ENCODE measurements around the gene HEXIM1.

DNA sequence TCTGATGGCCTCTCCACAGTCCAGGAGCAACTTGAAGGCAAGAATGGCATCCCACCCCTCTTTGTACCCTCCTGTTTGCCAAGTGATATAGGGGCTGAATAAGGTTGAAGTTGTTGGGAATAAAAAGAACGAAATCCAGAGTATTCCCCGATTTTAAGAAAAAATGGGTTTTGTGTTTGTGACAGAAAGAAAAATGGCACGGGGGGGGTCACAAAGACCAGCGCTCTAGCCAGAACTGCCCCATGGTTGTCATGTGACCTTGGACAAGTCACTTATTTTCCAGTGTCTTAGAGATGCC is 1.7 kb upstream of the HEXIM1 start:
- TF ChIP-seq POLR2A (IDR thresholded peaks at IDR 0.05) (no peak), EP300 (IDR thresholded peaks at IDR 0.05) (no peak)
- TF ChIP-seq, protein P1, sequence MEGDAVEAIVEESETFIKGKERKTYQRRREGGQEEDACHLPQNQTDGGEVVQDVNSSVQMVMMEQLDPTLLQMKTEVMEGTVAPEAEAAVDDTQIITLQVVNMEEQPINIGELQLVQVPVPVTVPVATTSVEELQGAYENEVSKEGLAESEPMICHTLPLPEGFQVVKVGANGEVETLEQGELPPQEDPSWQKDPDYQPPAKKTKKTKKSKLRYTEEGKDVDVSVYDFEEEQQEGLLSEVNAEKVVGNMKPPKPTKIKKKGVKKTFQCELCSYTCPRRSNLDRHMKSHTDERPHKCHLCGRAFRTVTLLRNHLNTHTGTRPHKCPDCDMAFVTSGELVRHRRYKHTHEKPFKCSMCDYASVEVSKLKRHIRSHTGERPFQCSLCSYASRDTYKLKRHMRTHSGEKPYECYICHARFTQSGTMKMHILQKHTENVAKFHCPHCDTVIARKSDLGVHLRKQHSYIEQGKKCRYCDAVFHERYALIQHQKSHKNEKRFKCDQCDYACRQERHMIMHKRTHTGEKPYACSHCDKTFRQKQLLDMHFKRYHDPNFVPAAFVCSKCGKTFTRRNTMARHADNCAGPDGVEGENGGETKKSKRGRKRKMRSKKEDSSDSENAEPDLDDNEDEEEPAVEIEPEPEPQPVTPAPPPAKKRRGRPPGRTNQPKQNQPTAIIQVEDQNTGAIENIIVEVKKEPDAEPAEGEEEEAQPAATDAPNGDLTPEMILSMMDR (IDR thresholded peaks at IDR 0.05): no peak

All from tibial nerve (tissue), 4 donors.